Keratinocyte (primary cell): ENCODE data around the gene CKM. TPM values are rescaled to one million over a fixed set of nuclear protein-coding genes. Genes with fewer than 3 reads are reported as not detected.

Source experiments
- DNase-seq: peaks from one replicate; pipeline ENCODE4 v3.0.0-alpha.2; 2011; ENCODE audit warnings: low read depth, missing footprints, low spot score
- FAIRE-seq: peaks from 2 replicates; lab custom pipeline; 2011; peaks lifted over from hg19 to GRCh38; lab: Jason Lieb, UNC
- H2AFZ ChIP-seq: 2 replicates; pipeline ENCODE4 v1.6.0; 2012; ENCODE audit warnings: low read length, control low read depth, inconsistent platforms; ENCODE audit not compliant: control insufficient read depth
- H3K27ac ChIP-seq: 2 replicates; pipeline ENCODE4 v1.5.1; 2011; ENCODE audit warnings: low read length; ENCODE audit not compliant: control insufficient read depth, insufficient read depth
- H3K27me3 ChIP-seq: 3 replicates; pipeline ENCODE4 v1.6.0; 2011; ENCODE audit warnings: low read length; ENCODE audit not compliant: control insufficient read depth, insufficient read depth; ENCODE audit errors: extremely low read depth
- H3K36me3 ChIP-seq, 2 experiments: 2 replicates in 1 of 2; 3 replicates in 1 of 2; pipeline ENCODE4 v1.5.1; 2011; ENCODE audit warnings: low read length in 2 of 2, mild to moderate bottlenecking in 1 of 2; ENCODE audit not compliant: control insufficient read depth in 2 of 2, insufficient read depth in 2 of 2; ENCODE audit errors: extremely low read depth in 1 of 2
- H3K4me1 ChIP-seq: 3 replicates; pipeline ENCODE4 v1.5.1; 2011; ENCODE audit warnings: low read length; ENCODE audit not compliant: control insufficient read depth, insufficient read depth; ENCODE audit errors: extremely low read depth
- H3K4me2 ChIP-seq: 3 replicates; pipeline ENCODE4 v1.6.0; 2011; ENCODE audit warnings: low read depth, low read length; ENCODE audit not compliant: control insufficient read depth, insufficient read depth; ENCODE audit errors: extremely low read depth
- H3K4me3 ChIP-seq, 3 experiments: fragments of 200-600 bp in 1 of 3; sonication (generic) in 1 of 3; 2 replicates in 2 of 3; 3 replicates in 1 of 3; pipeline ENCODE4 v1.5.1; 2011 to 2016; ENCODE audit warnings: low read length in 3 of 3, mild to moderate bottlenecking in 3 of 3, control low read depth in 2 of 3, inconsistent platforms in 1 of 3, low read depth in 1 of 3, mixed read lengths in 1 of 3, mixed run types in 1 of 3, moderate library complexity in 1 of 3; ENCODE audit not compliant: control insufficient read depth in 2 of 3, insufficient read depth in 2 of 3; ENCODE audit errors: extremely low read depth in 1 of 3
- H3K79me2 ChIP-seq: 2 replicates; pipeline ENCODE4 v1.6.0; 2012; ENCODE audit warnings: low read length; ENCODE audit not compliant: control insufficient read depth, insufficient read depth
- H3K9ac ChIP-seq: 3 replicates; pipeline ENCODE4 v1.6.0; 2011; ENCODE audit warnings: low read length; ENCODE audit not compliant: control insufficient read depth, insufficient read depth; ENCODE audit errors: extremely low read depth
- H3K9me1 ChIP-seq: 3 replicates; pipeline ENCODE4 v1.6.0; 2011; ENCODE audit warnings: low read length; ENCODE audit not compliant: control insufficient read depth, insufficient read depth; ENCODE audit errors: extremely low read depth
- H3K9me3 ChIP-seq: 2 replicates; pipeline ENCODE4 v1.5.1; 2012; ENCODE audit warnings: low read depth, low read length; ENCODE audit not compliant: control insufficient read depth
- H4K20me1 ChIP-seq: 3 replicates; pipeline ENCODE4 v1.6.0; 2011; ENCODE audit warnings: low read length; ENCODE audit not compliant: control insufficient read depth, insufficient read depth; ENCODE audit errors: extremely low read depth
- CTCF ChIP-seq, 3 experiments: IDR thresholded peaks in 1 of 3; conservative IDR thresholded peaks in 1 of 3; optimal IDR thresholded peaks in 1 of 3; 2 replicates in 2 of 3; 3 replicates in 1 of 3; pipeline versions ENCODE3 to v1.5.1; 2011; ENCODE audit warnings: low read length in 3 of 3, mild to moderate bottlenecking in 3 of 3, moderate library complexity in 2 of 3, control low read depth in 1 of 3, inconsistent platforms in 1 of 3; ENCODE audit not compliant: insufficient read depth in 2 of 3; ENCODE audit errors: extremely low read depth in 1 of 3
- EZH2 ChIP-seq: IDR thresholded peaks from one replicate; pipeline ENCODE4 v1.6.1; 2012; ENCODE audit warnings: inconsistent platforms, mild to moderate bottlenecking, low read length, moderate library complexity
- dilution Hi-C: fragments of 300-500 bp; cut with MboI; formaldehyde crosslinking; loops from one replicate; pipeline ENCODE4 v1.7.0; 2020; ENCODE audit warnings: low sequenced_read_pairs; ENCODE audit not compliant: extremely low pct_ligation_motif_present
- polyA plus RNA-seq, 5 experiments: library from polyadenylated mRNA; depleted of rRNA in 3 of 5; stranded (reverse) in 3 of 5; stranded (forward) in 1 of 5; unstranded in 1 of 5; fragments of >200 nt; gene quantifications; 1 replicate in 1 of 5; 2 replicates in 3 of 5; 3 replicates in 1 of 5; pipeline versions ENCODE4 v1.2.1 to v1.2.3, GENCODE V29; 2011 to 2012; ENCODE audit warnings: missing spikeins in 2 of 5, low read depth in 1 of 5, low replicate concordance in 1 of 5

CKM gene
- polyA plus RNA-seq, 1 donor (not counting 4 experiments of a cell fraction or from before 2014, with no cell fraction given): not detected

GRCh38 chr19:45291834-45292233, 30.8 kb downstream of the CKM start:
- H3K4me2 ChIP-seq: no peak overlapping the region
- peaks cover 26 to 29% of the 10 kb centered on the region in 2 experiments for H3K36me3 ChIP-seq
- DNase-seq (no peak), FAIRE-seq (no peak)
- H3K4me1 ChIP-seq: peaks cover 3% of the 10 kb centered on the region
- H3K27ac ChIP-seq: no peak overlapping the region
- H3K79me2 ChIP-seq: no peaks in the 10 kb centered on the region
- H3K4me3 ChIP-seq: no peak overlapping the region
- H2AFZ ChIP-seq: no peak overlapping the region
- H3K27me3 ChIP-seq: no peaks in the 10 kb centered on the region
- dilution Hi-C loops: no loop called here
- H4K20me1 ChIP-seq: no peaks in the 10 kb centered on the region
- H3K9me3 ChIP-seq: no peaks in the 10 kb centered on the region
- TF ChIP-seq EZH2: no peak
- TF ChIP-seq CTCF (optimal IDR thresholded peaks at IDR 0.05 in 1 of 3, IDR thresholded peaks at IDR 0.05 in 1 of 3, conservative IDR thresholded peaks at IDR 0.05 in 1 of 3; ENCODE audit: extremely low read depth in 1 of 3, insufficient read depth in 2 of 3, low read length in 3 of 3): no peak
- no peak overlapping the region for H3K9ac ChIP-seq
- no peaks in the 10 kb centered on the region for H3K9me1 ChIP-seq

GRCh38 chr19:45290381-45290931, 32.2 kb downstream of the CKM start:
- no peak overlapping the region for H2AFZ ChIP-seq
- dilution Hi-C loops: no loop called here
- H3K36me3 ChIP-seq: peaks cover 18 to 25% of the 10 kb centered on the region in 2 experiments
- no peaks in the 10 kb centered on the region for H3K79me2 ChIP-seq
- H3K4me1 ChIP-seq: peaks cover 3% of the 10 kb centered on the region
- no peak overlapping the region for H3K27ac ChIP-seq
- no peaks in the 10 kb centered on the region for H4K20me1 ChIP-seq
- TF ChIP-seq EZH2 (no peak), CTCF (optimal IDR thresholded peaks at IDR 0.05 in 1 of 3, IDR thresholded peaks at IDR 0.05 in 1 of 3, conservative IDR thresholded peaks at IDR 0.05 in 1 of 3; ENCODE audit: extremely low read depth in 1 of 3, insufficient read depth in 2 of 3, low read length in 3 of 3) (no peak)
- DNase-seq (no peak), FAIRE-seq (no peak)
- H3K4me2 ChIP-seq: no peak overlapping the region
- H3K9me3 ChIP-seq: no peaks in the 10 kb centered on the region
- H3K9me1 ChIP-seq: no peaks in the 10 kb centered on the region
- H3K27me3 ChIP-seq: no peaks in the 10 kb centered on the region
- H3K4me3 ChIP-seq: no peak overlapping the region
- H3K9ac ChIP-seq: no peak overlapping the region
